Measurements from ENCODE around the gene MIAT.

DNA sequence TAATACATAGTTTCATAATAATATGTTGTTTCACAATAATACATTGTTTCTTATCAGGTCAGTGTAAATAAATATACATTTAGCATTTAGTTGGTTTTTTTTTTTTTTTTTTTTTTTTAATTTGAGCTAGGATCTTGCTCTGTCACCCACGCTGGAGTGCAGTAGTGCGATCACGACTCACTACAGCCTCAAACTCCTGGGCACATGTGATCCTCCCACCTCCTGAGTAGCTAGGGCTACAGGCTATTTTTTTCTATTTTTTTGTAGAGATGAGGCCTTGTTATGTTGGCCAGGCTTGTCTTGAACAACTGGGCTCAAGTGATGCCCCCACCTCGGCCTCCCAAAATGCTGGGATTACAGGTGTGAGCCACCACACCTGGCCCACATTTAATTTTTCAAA lies 43.5 kb downstream of the MIAT start:
- TF ChIP-seq, protein P1, sequence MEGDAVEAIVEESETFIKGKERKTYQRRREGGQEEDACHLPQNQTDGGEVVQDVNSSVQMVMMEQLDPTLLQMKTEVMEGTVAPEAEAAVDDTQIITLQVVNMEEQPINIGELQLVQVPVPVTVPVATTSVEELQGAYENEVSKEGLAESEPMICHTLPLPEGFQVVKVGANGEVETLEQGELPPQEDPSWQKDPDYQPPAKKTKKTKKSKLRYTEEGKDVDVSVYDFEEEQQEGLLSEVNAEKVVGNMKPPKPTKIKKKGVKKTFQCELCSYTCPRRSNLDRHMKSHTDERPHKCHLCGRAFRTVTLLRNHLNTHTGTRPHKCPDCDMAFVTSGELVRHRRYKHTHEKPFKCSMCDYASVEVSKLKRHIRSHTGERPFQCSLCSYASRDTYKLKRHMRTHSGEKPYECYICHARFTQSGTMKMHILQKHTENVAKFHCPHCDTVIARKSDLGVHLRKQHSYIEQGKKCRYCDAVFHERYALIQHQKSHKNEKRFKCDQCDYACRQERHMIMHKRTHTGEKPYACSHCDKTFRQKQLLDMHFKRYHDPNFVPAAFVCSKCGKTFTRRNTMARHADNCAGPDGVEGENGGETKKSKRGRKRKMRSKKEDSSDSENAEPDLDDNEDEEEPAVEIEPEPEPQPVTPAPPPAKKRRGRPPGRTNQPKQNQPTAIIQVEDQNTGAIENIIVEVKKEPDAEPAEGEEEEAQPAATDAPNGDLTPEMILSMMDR (IDR thresholded peaks at IDR 0.05; ENCODE audit: poor library complexity), result no peak
- TF ChIP-seq EZH2 (IDR thresholded peaks at IDR 0.05; ENCODE audit: borderline replicate concordance) (no peak), EZH2phosphoT487 (IDR thresholded peaks at IDR 0.05; ENCODE audit: low read depth, severe bottlenecking, unreplicated experiment) (no peak)
